Progenitor cell of endocrine pancreas (in vitro differentiated cells): ENCODE measurements around the gene STK33. TPM values are rescaled to one million over a fixed set of nuclear protein-coding genes. Genes with fewer than 3 reads are reported as not detected.

Experiments
- DNase-seq: peaks from one replicate; pipeline ENCODE4 v3.0.0; 2021; ENCODE audit warnings: low spot score; ENCODE audit not compliant: unreplicated experiment
- H3K27ac Mint-ChIP-seq: 2 replicates; pipeline ENCODE4 v1.8.0; 2021; ENCODE audit warnings: mild to moderate bottlenecking, moderate library complexity, mixed read lengths
- H3K27me3 Mint-ChIP-seq: 2 replicates; pipeline ENCODE4 v1.8.0; 2021; ENCODE audit warnings: mixed read lengths
- H3K36me3 Mint-ChIP-seq: 2 replicates; pipeline ENCODE4 v1.8.0; 2022; ENCODE audit warnings: mixed read lengths; ENCODE audit not compliant: insufficient read depth
- H3K4me1 Mint-ChIP-seq: 2 replicates; pipeline ENCODE4 v1.8.0; 2021; ENCODE audit warnings: low read depth, mixed read lengths
- H3K4me3 Mint-ChIP-seq: 2 replicates; pipeline ENCODE4 v1.8.0; 2021; ENCODE audit warnings: low read depth, mild to moderate bottlenecking, moderate library complexity, mixed read lengths
- H3K9me3 Mint-ChIP-seq: 2 replicates; pipeline ENCODE4 v1.8.0; 2021; ENCODE audit warnings: low read depth, mixed read lengths
- CTCF ChIP-seq: fragments of 200-600 bp; sonication (generic); IDR thresholded peaks from one replicate; pipeline ENCODE4 v1.5.0; 2021; ENCODE audit warnings: antibody characterized with exemption, mild to moderate bottlenecking; ENCODE audit not compliant: unreplicated experiment
- total RNA-seq: library from RNA; stranded (reverse); gene quantifications from 2 replicates; pipeline ENCODE4 v1.2.1, GENCODE V29; 2021

Gene STK33
- total RNA-seq, 1 donor from 2014 or later, result 23.4 TPM

- no peak overlapping the region for H3K27ac Mint-ChIP-seq
- no peak overlapping the region for H3K4me3 Mint-ChIP-seq
- H3K9me3 Mint-ChIP-seq, result peaks cover 6% of the 10 kb centered on the region
- H3K36me3 Mint-ChIP-seq, result peaks cover 2% of the 10 kb centered on the region
- no peaks in the 10 kb centered on the region for H3K27me3 Mint-ChIP-seq
- no peak for TF ChIP-seq CTCF
- DNase-seq, result no peak
- H3K4me1 Mint-ChIP-seq, result peaks cover 5% of the 10 kb centered on the region
These were observed 9.9 kb downstream of the STK33 start for GRCh38 chr11:8584082-8584481.

DNA sequence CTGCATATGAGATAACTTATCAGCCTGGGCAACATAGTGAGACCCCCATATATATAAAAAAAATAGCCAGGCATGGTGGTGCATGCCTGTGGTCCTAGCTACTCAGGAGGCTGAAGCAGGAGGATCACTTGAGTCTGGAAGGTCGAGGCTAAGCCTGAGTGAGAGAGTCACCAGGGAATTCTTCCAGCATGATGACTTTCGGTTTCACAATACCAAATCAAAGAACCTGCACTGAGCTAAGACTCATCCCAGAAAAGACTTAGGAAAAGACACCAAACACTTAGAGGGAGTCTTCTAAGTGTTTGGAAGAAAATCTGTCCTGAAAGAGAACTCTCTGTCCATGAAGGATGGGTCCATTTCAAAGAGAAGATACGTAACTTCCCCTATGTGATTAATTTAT lies 12.7 kb downstream of the STK33 start:
- TF ChIP-seq CTCF, result no peak
- DNase-seq, result no peak
- H3K4me3 Mint-ChIP-seq, result no peak overlapping the region

GRCh38 chr11:8577791-8578581 lies 16.0 kb downstream of the STK33 start:
- Mint-ChIP-seq H3K9me3 (peaks cover 10% of the 10 kb centered on the region), H3K4me1 (no peaks in the 10 kb centered on the region), H3K27ac (no peak overlapping the region), H3K4me3 (no peak overlapping the region), H3K27me3 (no peaks in the 10 kb centered on the region), H3K36me3 (peaks cover 4% of the 10 kb centered on the region)
- DNase-seq, result no peak
- TF ChIP-seq CTCF, result no peak

More for the DNA sequence above, 12.7 kb downstream of the STK33 start:
- Mint-ChIP-seq H3K27ac (no peak overlapping the region), H3K4me1 (peaks cover 5% of the 10 kb centered on the region), H3K9me3 (peaks cover 10% of the 10 kb centered on the region), H3K27me3 (no peaks in the 10 kb centered on the region), H3K36me3 (peaks cover 4% of the 10 kb centered on the region)

- H3K4me3 Mint-ChIP-seq, result no peak overlapping the region
- no peak overlapping the region for H3K27ac Mint-ChIP-seq
- no peak for DNase-seq
- H3K36me3 Mint-ChIP-seq, result peaks cover 2% of the 10 kb centered on the region
- peaks cover 6% of the 10 kb centered on the region for H3K9me3 Mint-ChIP-seq
- no peaks in the 10 kb centered on the region for H3K27me3 Mint-ChIP-seq
- no peak for TF ChIP-seq CTCF
- H3K4me1 Mint-ChIP-seq, result no peaks in the 10 kb centered on the region
These were observed 19.2 kb downstream of the STK33 start for GRCh38 chr11:8574798-8575197.

GRCh38 chr11:8573777-8574176 lies 20.3 kb downstream of the STK33 start:
- Mint-ChIP-seq H3K4me3 (no peak overlapping the region), H3K9me3 (peaks cover 4% of the 10 kb centered on the region), H3K27me3 (no peaks in the 10 kb centered on the region)

More at GRCh38 chr11:8573777-8574176, 20.3 kb downstream of the STK33 start:
- DNase-seq, result no peak
- no peak for TF ChIP-seq CTCF
- Mint-ChIP-seq H3K36me3 (peaks cover 2% of the 10 kb centered on the region), H3K27ac (no peak overlapping the region), H3K4me1 (no peaks in the 10 kb centered on the region)
